ENCODE data around the gene GUCD1. TPM values are rescaled to one million over a fixed set of nuclear protein-coding genes. Genes with fewer than 3 reads are reported as not detected.

Gene GUCD1
- total RNA-seq, 4 donors from 2014 or later: 48.2 to 98.8 (median 76.2) TPM

DNA sequence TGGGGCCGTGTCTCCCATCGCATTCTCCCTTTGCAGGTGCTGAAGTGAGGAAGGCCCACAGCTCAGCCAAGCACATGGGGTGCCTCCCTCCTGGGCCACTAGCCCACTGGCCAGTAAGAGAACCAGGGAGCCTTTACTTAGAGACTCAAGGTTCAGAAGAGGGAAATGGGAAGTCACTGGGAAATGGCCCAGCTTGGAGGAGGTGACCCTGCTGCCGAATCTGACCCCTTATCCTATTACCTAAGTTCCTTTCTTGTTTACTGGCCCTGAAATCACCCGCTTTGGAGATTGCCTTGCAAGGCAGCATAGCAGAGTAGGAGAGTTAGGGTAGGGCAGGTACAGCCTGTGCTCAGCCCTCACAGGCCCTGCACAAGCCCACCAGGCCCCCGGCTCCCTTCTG lies 35.4 kb downstream of the GUCD1 start:
- Histone ChIP-seq H3K36me3 (no peaks in the 10 kb centered on the region), H3K9me3 (no peaks in the 10 kb centered on the region), H3K4me1 (peaks cover 0 to 28% (median 5%) of the 10 kb centered on the region in 3 donors), H3K4me3 (no peak overlapping the region), H3K27ac (no peak overlapping the region), H3K27me3 (peaks cover 0 to 16% (median 0%) of the 10 kb centered on the region in 4 donors)
- intact Hi-C loops (cut with DNase I): loop anchor here (5.0 kb wide), 1 partner anchor 97 kb away; no protein-coding TSS in a partner anchor
- TF ChIP-seq POLR2A (IDR thresholded peaks at IDR 0.05): no peak
- TF ChIP-seq, protein P1, sequence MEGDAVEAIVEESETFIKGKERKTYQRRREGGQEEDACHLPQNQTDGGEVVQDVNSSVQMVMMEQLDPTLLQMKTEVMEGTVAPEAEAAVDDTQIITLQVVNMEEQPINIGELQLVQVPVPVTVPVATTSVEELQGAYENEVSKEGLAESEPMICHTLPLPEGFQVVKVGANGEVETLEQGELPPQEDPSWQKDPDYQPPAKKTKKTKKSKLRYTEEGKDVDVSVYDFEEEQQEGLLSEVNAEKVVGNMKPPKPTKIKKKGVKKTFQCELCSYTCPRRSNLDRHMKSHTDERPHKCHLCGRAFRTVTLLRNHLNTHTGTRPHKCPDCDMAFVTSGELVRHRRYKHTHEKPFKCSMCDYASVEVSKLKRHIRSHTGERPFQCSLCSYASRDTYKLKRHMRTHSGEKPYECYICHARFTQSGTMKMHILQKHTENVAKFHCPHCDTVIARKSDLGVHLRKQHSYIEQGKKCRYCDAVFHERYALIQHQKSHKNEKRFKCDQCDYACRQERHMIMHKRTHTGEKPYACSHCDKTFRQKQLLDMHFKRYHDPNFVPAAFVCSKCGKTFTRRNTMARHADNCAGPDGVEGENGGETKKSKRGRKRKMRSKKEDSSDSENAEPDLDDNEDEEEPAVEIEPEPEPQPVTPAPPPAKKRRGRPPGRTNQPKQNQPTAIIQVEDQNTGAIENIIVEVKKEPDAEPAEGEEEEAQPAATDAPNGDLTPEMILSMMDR (IDR thresholded peaks at IDR 0.05): no peak
- WGBS, 2 donors: 71 to 87% methylated on average over 2 of the region's 5 CpGs
- DNase-seq: no peak

DNA sequence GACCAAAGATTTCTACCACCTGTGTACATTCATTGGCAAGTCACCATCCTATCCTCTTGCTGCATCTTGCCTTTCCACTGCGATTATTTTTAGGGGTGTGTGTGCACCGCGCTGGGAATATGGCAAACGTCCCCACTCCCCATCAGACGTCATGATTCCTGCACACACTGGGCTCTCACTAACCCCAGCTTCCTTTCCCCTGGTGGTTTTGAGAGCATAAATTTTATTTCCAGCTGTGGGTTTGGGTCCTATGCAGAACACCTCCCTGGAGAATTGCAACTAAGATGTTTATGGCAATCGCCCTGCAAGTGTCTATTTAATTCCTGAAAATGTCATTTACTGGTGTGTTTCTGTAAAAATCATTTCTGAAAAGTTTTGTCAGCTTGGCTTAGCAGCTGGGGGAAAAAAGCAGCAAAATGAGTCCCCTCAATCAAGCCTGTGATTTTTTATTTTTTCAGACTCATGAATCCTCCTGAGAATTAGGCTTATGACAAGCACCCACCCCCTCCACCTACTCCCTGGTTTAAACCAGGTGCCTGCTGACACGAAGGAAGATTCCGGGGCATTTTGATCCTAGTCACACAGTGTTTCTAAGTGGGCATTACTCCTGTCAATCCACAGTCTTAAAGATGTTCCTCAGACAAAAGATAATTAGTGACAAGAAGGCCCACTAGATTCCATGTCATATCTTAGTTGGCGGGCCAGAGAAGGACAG lies 36.0 kb downstream of the GUCD1 start:
- no peak for DNase-seq
- WGBS, 2 donors: 64 to 70% methylated on average over 8 of the region's 9 CpGs
- intact Hi-C loops (cut with DNase I): loop anchor here (5.0 kb wide), 1 partner anchor 97 kb away; no protein-coding TSS in a partner anchor

DNA sequence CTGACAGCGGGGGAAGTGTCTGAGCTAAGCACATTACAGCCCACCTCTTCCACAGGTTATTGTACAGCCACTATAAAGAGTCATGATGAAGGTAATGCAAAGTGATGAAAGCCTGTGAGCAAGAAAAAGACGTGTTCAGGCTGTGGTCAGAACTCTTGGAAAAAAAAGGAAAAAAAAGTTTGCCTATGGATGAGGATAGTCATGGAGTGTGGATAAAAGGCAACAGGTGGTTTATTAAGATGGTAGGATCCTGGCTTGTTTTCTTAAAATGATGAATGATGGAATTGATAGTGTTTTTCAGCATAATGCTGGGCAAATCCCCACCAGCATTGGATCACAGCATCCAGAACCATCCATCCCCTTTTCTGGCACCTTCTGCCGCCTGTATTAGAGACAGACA lies 36.7 kb downstream of the GUCD1 start:
- no peak for TF ChIP-seq POLR2A (IDR thresholded peaks at IDR 0.05)
- TF ChIP-seq, protein P1 (IDR thresholded peaks at IDR 0.05): no peak
- no peak overlapping the region for H3K4me3 ChIP-seq
- no peak for DNase-seq
- H3K4me1 ChIP-seq: peaks cover 0 to 24% (median 5%) of the 10 kb centered on the region in 3 donors
- intact Hi-C loops (cut with DNase I): loop anchor here (5.0 kb wide), 1 partner anchor 96 kb away; no protein-coding TSS in a partner anchor
- H3K27ac ChIP-seq: no peak overlapping the region
- H3K27me3 ChIP-seq: peaks cover 0 to 28% (median 0%) of the 10 kb centered on the region in 4 donors
- WGBS, 2 donors: 81 to 85% methylated on average over 3 of the region's 3 CpGs
- H3K9me3 ChIP-seq: no peaks in the 10 kb centered on the region
- no peaks in the 10 kb centered on the region for H3K36me3 ChIP-seq

More for the DNA sequence above, 36.0 kb downstream of the GUCD1 start:
- Histone ChIP-seq H3K4me1 (peaks cover 0 to 27% (median 5%) of the 10 kb centered on the region in 3 donors), H3K4me3 (no peak overlapping the region), H3K27me3 (peaks cover 0 to 21% (median 0%) of the 10 kb centered on the region in 4 donors), H3K27ac (no peak overlapping the region), H3K36me3 (no peaks in the 10 kb centered on the region), H3K9me3 (no peaks in the 10 kb centered on the region)
- TF ChIP-seq, protein P1 (IDR thresholded peaks at IDR 0.05): no peak
- TF ChIP-seq POLR2A (IDR thresholded peaks at IDR 0.05): no peak

DNA sequence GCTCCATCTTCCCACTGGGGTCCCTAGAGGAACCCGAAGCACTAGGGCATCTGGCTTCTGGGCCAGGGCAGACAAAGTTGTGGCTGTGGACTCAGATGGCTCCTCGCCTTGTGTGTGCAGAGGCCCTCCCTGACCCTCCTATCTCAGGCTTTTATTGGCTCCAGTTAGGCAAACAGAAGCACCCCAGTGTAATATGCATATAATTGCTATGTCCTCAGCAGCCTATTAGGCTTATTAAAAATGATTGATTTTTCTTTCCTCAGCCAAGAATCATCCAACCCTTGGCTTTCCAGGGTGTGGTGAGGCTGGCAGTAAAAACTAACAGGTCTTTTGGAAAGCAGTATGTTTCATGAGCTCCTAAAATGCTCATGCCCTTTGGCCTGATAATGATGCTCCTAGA lies 37.5 kb downstream of the GUCD1 start:
- DNase-seq: no peak
- H3K4me3 ChIP-seq: no peak overlapping the region
- intact Hi-C loops (cut with DNase I): loop anchor here (5.0 kb wide), 1 partner anchor 95 kb away; no protein-coding TSS in a partner anchor

More for the DNA sequence above, 37.5 kb downstream of the GUCD1 start:
- TF ChIP-seq, protein P1 (IDR thresholded peaks at IDR 0.05): no peak
- no peak for TF ChIP-seq POLR2A (IDR thresholded peaks at IDR 0.05)
- no peaks in the 10 kb centered on the region for H3K36me3 ChIP-seq
- no peaks in the 10 kb centered on the region for H3K9me3 ChIP-seq
- H3K4me1 ChIP-seq: peaks cover 0 to 24% (median 5%) of the 10 kb centered on the region in 3 donors
- H3K27me3 ChIP-seq: peaks cover 0 to 31% (median 0%) of the 10 kb centered on the region in 4 donors
- no peak overlapping the region for H3K27ac ChIP-seq
- WGBS, 2 donors: 100% methylated on average over 1 of the region's 2 CpGs

Data from esophagus squamous epithelium (tissue), 5 donors.